Naive thymus-derived CD4-positive, alpha-beta T cell (primary cell): Measurements from ENCODE around the gene SAPCD2. TPM values are rescaled to one million over a fixed set of nuclear protein-coding genes. Genes with fewer than 3 reads are reported as not detected.
A peak's percentile ranks its signal among the peaks of the same experiment; 100 is the strongest.

Experiments used
- ATAC-seq: fragments of 150-1000 bp; cut with Tn5 transposase; 2 replicates; pipeline ENCODE4 v1.10.0; 2021; ENCODE audit warnings: mild to moderate bottlenecking, moderate library complexity
- CTCF ChIA-PET: fragments of 350-600 bp; sonication (Branson Sonifier 250); formaldehyde crosslinking; loops from one replicate; lab custom pipeline; 2021; ENCODE audit warnings: antibody characterized with exemption; lab: Charles Lee
- POLR2A ChIA-PET: fragments of 350-600 bp; sonication (Branson Sonifier 250); formaldehyde crosslinking; loops from one replicate; lab custom pipeline; 2021; ENCODE audit warnings: antibody characterized with exemption, inconsistent platforms; lab: Charles Lee
- DNase-seq, 9 donors: peaks; one replicate each; pipeline versions ENCODE4 v3.0.0 to v3.0.0-alpha.2; 2020 to 2022; ENCODE audit warnings: mixed read lengths in 1 of 9
- H3K27ac ChIP-seq: one replicate; pipeline ENCODE4 v1.7.0; 2013; ENCODE audit warnings: mild to moderate bottlenecking, low read depth, low read length, moderate library complexity
- H3K27me3 ChIP-seq, 2 donors: one replicate each; pipeline ENCODE4 v1.7.0; 2013; ENCODE audit warnings: low read length in 2 of 2, mild to moderate bottlenecking in 2 of 2, moderate library complexity in 2 of 2; ENCODE audit not compliant: control insufficient read depth in 2 of 2, insufficient read depth in 2 of 2
- H3K36me3 ChIP-seq, 3 experiments: 1 replicate in 2 of 3; 2 replicates in 1 of 3; pipeline ENCODE4 v1.7.0; 2013; ENCODE audit warnings: low read length in 3 of 3, mild to moderate bottlenecking in 3 of 3, moderate library complexity in 1 of 3; ENCODE audit not compliant: insufficient read depth in 3 of 3, control insufficient read depth in 2 of 3
- H3K4me1 ChIP-seq, 2 donors: one replicate each; pipeline ENCODE4 v1.7.0; 2013; ENCODE audit warnings: low read length in 2 of 2, mild to moderate bottlenecking in 2 of 2, moderate library complexity in 1 of 2; ENCODE audit not compliant: control insufficient read depth in 2 of 2, insufficient read depth in 2 of 2
- H3K4me3 ChIP-seq: 2 replicates; pipeline ENCODE4 v1.7.0; 2013; ENCODE audit warnings: mild to moderate bottlenecking, low read length
- H3K9me3 ChIP-seq, 3 experiments: 1 replicate in 2 of 3; 2 replicates in 1 of 3; pipeline ENCODE4 v1.7.0; 2013; ENCODE audit warnings: low read length in 3 of 3; ENCODE audit not compliant: control insufficient read depth in 2 of 3
- H3K27ac Mint-ChIP-seq, 9 donors: one replicate each; pipeline ENCODE4 v1.8.0; 2020 to 2022; ENCODE audit warnings: mixed read lengths in 9 of 9, mild to moderate bottlenecking in 8 of 9, moderate library complexity in 5 of 9, inconsistent platforms in 2 of 9
- H3K27me3 Mint-ChIP-seq, 5 donors: one replicate each; pipeline ENCODE4 v1.8.0; 2021 to 2022; ENCODE audit warnings: mixed read lengths in 5 of 5, mild to moderate bottlenecking in 1 of 5
- H3K36me3 Mint-ChIP-seq, 5 donors: one replicate each; pipeline ENCODE4 v1.8.0; 2020 to 2022; ENCODE audit warnings: mixed read lengths in 5 of 5, mild to moderate bottlenecking in 3 of 5, inconsistent platforms in 1 of 5
- H3K4me1 Mint-ChIP-seq, 7 donors: one replicate each; pipeline ENCODE4 v1.8.0; 2020 to 2022; ENCODE audit warnings: mixed read lengths in 7 of 7, mild to moderate bottlenecking in 3 of 7, inconsistent platforms in 1 of 7
- H3K4me3 Mint-ChIP-seq, 10 donors: one replicate each; pipeline ENCODE4 v1.8.0; 2020 to 2022; ENCODE audit warnings: mild to moderate bottlenecking in 10 of 10, mixed read lengths in 10 of 10, moderate library complexity in 6 of 10, inconsistent platforms in 2 of 10
- H3K9me3 Mint-ChIP-seq, 11 donors: one replicate each; pipeline ENCODE4 v1.8.0; 2020 to 2022; ENCODE audit warnings: mixed read lengths in 11 of 11, mild to moderate bottlenecking in 4 of 11, inconsistent platforms in 1 of 11, moderate library complexity in 1 of 11
- intact Hi-C, 2 donors: fragments of 100-400 bp; cut with micrococcal nuclease; formaldehyde crosslinking; loops; one replicate each; pipeline ENCODE4 v1.15.1; 2023
- polyA plus RNA-seq, 2 donors: library from polyadenylated mRNA; unstranded; fragments of 300-500 nt; fragmentation: Illumina TruSeq; gene quantifications; one replicate each; pipeline ENCODE4 v1.2.3, GENCODE V29; 2021
- total RNA-seq, 6 experiments: library from RNA in 5 of 6; stranded (reverse) in 5 of 6; gene quantifications; 1 replicate in 5 of 6; 2 replicates in 1 of 6; pipeline ENCODE4 v1.2.3 and lab custom pipeline; 2021 to 2026

Gene SAPCD2
- total and polyA plus RNA-seq, 7 experiments from 2014 or later = 0.16 to 22.1 (median 0.47) TPM; not detected in 1

- CTCF ChIA-PET = no interaction called here
- Mint-ChIP-seq H3K27me3 (peaks cover 0 to 24% (median 0%) of the 10 kb centered on the region in 5 donors), H3K9me3 (no peaks in the 10 kb centered on the region), H3K36me3 (no peaks in the 10 kb centered on the region), H3K4me1 (peaks cover 0 to 2% (median 0%) of the 10 kb centered on the region in 7 donors), H3K27ac (peak overlapping the region in 1 of 9 donors; percentile 13), H3K4me3 (no peak overlapping the region)
- no peak for DNase-seq
- H3K27ac ChIP-seq = no peak overlapping the region
- H3K4me3 ChIP-seq = no peak overlapping the region
- H3K36me3 ChIP-seq = no peaks in the 10 kb centered on the region
- peaks cover 0 to 8% of the 10 kb centered on the region in 2 donors for H3K27me3 ChIP-seq
- H3K9me3 ChIP-seq = no peaks in the 10 kb centered on the region
- POLR2A ChIA-PET = interaction anchor here (0.5 to 0.6 kb wide), 2 partner anchors 20 to 329 kb away, joined by 3 to 4 read pairs; no protein-coding TSS in a partner anchor
- intact Hi-C loops = no loop called here
- no peak for ATAC-seq
- peaks cover 4 to 8% of the 10 kb centered on the region in 2 donors for H3K4me1 ChIP-seq
These were observed 13.5 kb downstream of the SAPCD2 start for GRCh38 chr9:137056739-137057415.

GRCh38 chr9:137055385-137056364, 14.7 kb downstream of the SAPCD2 start:
- Histone ChIP-seq H3K36me3 (no peaks in the 10 kb centered on the region), H3K4me3 (no peak overlapping the region), H3K9me3 (no peaks in the 10 kb centered on the region), H3K4me1 (peaks cover 4 to 8% of the 10 kb centered on the region in 2 donors), H3K27me3 (peaks cover 0 to 14% of the 10 kb centered on the region in 2 donors), H3K27ac (no peak overlapping the region)
- Mint-ChIP-seq H3K27me3 (peaks cover 0 to 25% (median 1%) of the 10 kb centered on the region in 5 donors), H3K4me3 (peak overlapping the region in 1 of 10 donors; percentile 50), H3K9me3 (no peaks in the 10 kb centered on the region), H3K27ac (no peak overlapping the region), H3K36me3 (no peaks in the 10 kb centered on the region), H3K4me1 (peaks cover 0 to 2% (median 0%) of the 10 kb centered on the region in 7 donors)
- CTCF ChIA-PET = interaction anchor here (0.6 to 1.0 kb wide), 2 partner anchors 9 to 13 kb away, joined by 3 read pairs; no protein-coding TSS in a partner anchor
- POLR2A ChIA-PET = interaction anchor here (0.5 to 0.6 kb wide), 2 partner anchors 20 to 330 kb away, joined by 3 read pairs; no protein-coding TSS in a partner anchor
- intact Hi-C loops = no loop called here
- DNase-seq (no peak), ATAC-seq (no peak)

- ChIA-PET POLR2A (interaction anchor here (0.6 kb wide), 1 partner anchor 20 kb away, joined by 3 read pairs; no protein-coding TSS in a partner anchor), CTCF (interaction anchor here (1.0 kb wide), 1 partner anchor 8 kb away, joined by 3 read pairs; no protein-coding TSS in a partner anchor)
- Histone ChIP-seq H3K4me1 (peaks cover 4 to 8% of the 10 kb centered on the region in 2 donors), H3K27me3 (peaks cover 0 to 17% of the 10 kb centered on the region in 2 donors), H3K36me3 (no peaks in the 10 kb centered on the region), H3K9me3 (no peaks in the 10 kb centered on the region), H3K27ac (no peak overlapping the region), H3K4me3 (no peak overlapping the region)
- Mint-ChIP-seq H3K36me3 (no peaks in the 10 kb centered on the region), H3K27ac (no peak overlapping the region), H3K27me3 (peaks cover 0 to 32% (median 7%) of the 10 kb centered on the region in 5 donors), H3K4me3 (peak overlapping the region in 2 of 10 donors; percentile 29 to 50), H3K9me3 (no peaks in the 10 kb centered on the region), H3K4me1 (peaks cover 0 to 2% (median 0%) of the 10 kb centered on the region in 7 donors)
- intact Hi-C loops = no loop called here
- no peak for DNase-seq
- no peak for ATAC-seq
These were observed 15.4 kb downstream of the SAPCD2 start for GRCh38 chr9:137054932-137055384.

- peaks cover 0 to 3% (median 0%) of the 10 kb centered on the region in 7 donors for H3K4me1 Mint-ChIP-seq
- intact Hi-C loops = no loop called here
- Histone ChIP-seq H3K4me3 (no peak within 1 kb of the TSS), H3K27me3 (peaks cover 0 to 22% of the 10 kb centered on the region in 2 donors), H3K9me3 (no peaks in the 10 kb centered on the region), H3K36me3 (no peaks in the 10 kb centered on the region), H3K4me1 (peaks cover 4 to 8% of the 10 kb centered on the region in 2 donors), H3K27ac (no peak within 1 kb of the TSS)
- DNase-seq (peak in 1 of 9 donors; percentile 66), ATAC-seq (peak; percentile 60)
- POLR2A ChIA-PET = no interaction called here
- peak within 1 kb of the TSS in 2 of 10 donors; percentile 29 to 56 for H3K4me3 Mint-ChIP-seq
- H3K27ac Mint-ChIP-seq = no peak within 1 kb of the TSS
- no peaks in the 10 kb centered on the region for H3K9me3 Mint-ChIP-seq
- peaks cover 6 to 39% (median 14%) of the 10 kb centered on the region in 5 donors for H3K27me3 Mint-ChIP-seq
- no peaks in the 10 kb centered on the region for H3K36me3 Mint-ChIP-seq
- CTCF ChIA-PET = no interaction called here
These were observed 16.1 kb downstream of the SAPCD2 start, which contains the start of gene ENTPD2 for GRCh38 chr9:137053944-137054931. Gene ENTPD2, minus strand, starts transcription at chr9:137054061. Its CDS starts 64 bp downstream, at chr9:137053997.

- no peaks in the 10 kb centered on the region for H3K36me3 ChIP-seq
- intact Hi-C loops = no loop called here
- Mint-ChIP-seq H3K4me1 (peaks cover 0 to 3% (median 0%) of the 10 kb centered on the region in 7 donors), H3K27ac (no peak overlapping the region), H3K9me3 (no peaks in the 10 kb centered on the region), H3K36me3 (no peaks in the 10 kb centered on the region), H3K27me3 (peaks cover 6 to 41% (median 14%) of the 10 kb centered on the region in 5 donors), H3K4me3 (peak overlapping the region in 2 of 10 donors; percentile 25 to 56)
- ChIA-PET POLR2A (interaction anchor here (0.9 kb wide), 1 partner anchor 107 kb away, joined by 3 read pairs; no protein-coding TSS in a partner anchor), CTCF (interaction anchor here (1.1 kb wide), 1 partner anchor 17 kb away, joined by 3 read pairs; no protein-coding TSS in a partner anchor)
- ATAC-seq (peak; percentile 9), DNase-seq (no peak)
- H3K4me3 ChIP-seq = no peak overlapping the region
- peaks cover 4 to 8% of the 10 kb centered on the region in 2 donors for H3K4me1 ChIP-seq
- no peak overlapping the region for H3K27ac ChIP-seq
- H3K27me3 ChIP-seq = peaks cover 0 to 26% of the 10 kb centered on the region in 2 donors
- no peaks in the 10 kb centered on the region for H3K9me3 ChIP-seq
These were observed 17.1 kb downstream of the SAPCD2 start for GRCh38 chr9:137052998-137053943.
